GM12875 (cell line): ENCODE measurements around the gene ADAMTSL1.

ENCODE experiments used
- H3K4me3 ChIP-seq: one replicate; pipeline ENCODE4 v1.5.1; 2011; ENCODE audit warnings: low read depth, low read length, control low read depth
- CTCF ChIP-seq: IDR thresholded peaks from 2 replicates; pipeline ENCODE4 v1.5.1; 2011; ENCODE audit warnings: low read depth, mild to moderate bottlenecking, control low read depth, inconsistent platforms, low read length, moderate library complexity, borderline replicate concordance; ENCODE audit not compliant: insufficient read depth

ADAMTSL1 gene

GRCh38 chr9:18549772-18550171 lies 75.8 kb downstream of the ADAMTSL1 start:
- TF ChIP-seq CTCF, result no peak
- H3K4me3 ChIP-seq, result no peak overlapping the region

- TF ChIP-seq CTCF, result no peak
Observed at GRCh38 chr9:18550286-18550685, 76.3 kb downstream of the ADAMTSL1 start.

GRCh38 chr9:18554244-18554643 lies 80.3 kb downstream of the ADAMTSL1 start:
- H3K4me3 ChIP-seq, result no peak overlapping the region
- TF ChIP-seq CTCF, result no peak

More at GRCh38 chr9:18550286-18550685, 76.3 kb downstream of the ADAMTSL1 start:
- H3K4me3 ChIP-seq, result no peak overlapping the region

- TF ChIP-seq CTCF, result no peak
- H3K4me3 ChIP-seq, result no peak overlapping the region
Observed at GRCh38 chr9:18555105-18555883, 81.3 kb downstream of the ADAMTSL1 start.

DNA sequence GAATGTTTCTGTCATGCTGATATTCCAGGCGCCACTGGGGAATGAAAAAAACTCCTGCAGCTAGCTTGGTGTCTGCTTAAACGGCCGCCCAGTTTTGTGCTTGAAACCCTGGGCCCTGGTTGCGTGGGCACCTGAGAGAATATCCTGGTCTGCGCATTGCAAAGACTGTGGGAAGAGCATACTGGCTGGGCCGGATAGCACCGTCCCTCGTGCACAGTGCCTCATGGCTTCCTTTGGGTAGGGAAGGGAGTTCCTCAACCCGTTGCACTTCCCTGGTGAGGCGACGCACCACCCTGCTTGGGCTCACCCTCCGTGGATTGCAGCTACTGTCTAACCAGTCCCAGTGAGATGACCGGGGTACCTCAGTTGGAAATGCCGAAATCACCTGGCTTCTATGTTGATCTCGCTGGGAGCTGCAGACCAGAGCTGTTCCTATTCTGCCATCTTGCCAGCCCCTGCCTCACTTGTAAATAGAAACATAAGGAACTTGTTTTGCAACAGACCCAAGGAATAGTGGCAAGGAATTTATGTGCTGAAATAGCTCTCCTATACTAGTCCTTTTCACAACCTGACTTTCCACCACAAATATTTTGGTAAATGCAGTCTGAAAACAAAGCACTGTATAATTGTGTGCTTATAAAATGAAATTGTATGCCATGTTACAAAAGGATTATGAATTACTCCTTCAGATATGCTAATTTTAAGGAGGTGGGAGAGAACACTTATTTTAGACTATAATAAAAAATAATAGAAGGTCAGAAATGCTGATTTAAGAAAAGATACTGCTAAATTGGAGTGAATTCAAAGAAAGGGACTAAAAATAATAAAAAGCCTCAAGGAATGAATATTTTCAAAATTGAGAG lies 90.3 kb downstream of the ADAMTSL1 start:
- no peak overlapping the region for H3K4me3 ChIP-seq
- TF ChIP-seq CTCF, result no peak

DNA sequence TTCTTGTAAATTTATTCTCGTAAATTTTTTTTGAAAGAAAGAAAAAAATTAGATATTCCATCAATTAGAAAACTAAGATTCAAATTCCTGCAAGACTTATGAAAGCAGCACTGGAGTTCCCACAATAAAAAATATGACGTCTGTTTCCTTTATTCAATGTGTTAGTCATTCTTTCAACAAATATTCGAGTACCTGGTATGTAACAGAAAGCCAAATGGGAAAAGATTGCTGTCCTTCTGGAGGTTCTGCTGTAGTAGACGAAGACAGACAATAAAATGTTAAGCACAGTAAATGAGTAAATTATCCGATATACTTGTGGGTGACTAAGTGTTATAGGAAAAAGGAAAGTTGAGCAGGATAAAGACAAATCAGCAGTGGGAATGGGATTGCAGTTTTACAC lies 92.2 kb downstream of the ADAMTSL1 start:
- TF ChIP-seq CTCF, result no peak
- H3K4me3 ChIP-seq, result no peak overlapping the region
